Ovary (tissue), 10 donors: ENCODE results near the gene EFNB3. TPM values are rescaled to one million over a fixed set of nuclear protein-coding genes. Genes with fewer than 3 reads are reported as not detected.

Source experiments
- DNase-seq, 5 donors: peaks; one replicate each; pipeline ENCODE4 v3.0.0-alpha.2; 2019 to 2020
- H3K27ac ChIP-seq, 2 donors: fragments of 200-600 bp; one replicate each; pipeline versions ENCODE4 v1.5.1 to v1.8.0; 2019 to 2022
- H3K27me3 ChIP-seq: fragments of 200-600 bp; one replicate; pipeline ENCODE4 v1.8.0; 2022
- H3K36me3 ChIP-seq: fragments of 200-600 bp; sonication (generic); one replicate; pipeline ENCODE4 v1.5.1; 2019
- H3K4me1 ChIP-seq: one replicate; pipeline ENCODE4 v1.8.1; 2013; ENCODE audit warnings: mild to moderate bottlenecking, moderate library complexity; ENCODE audit not compliant: insufficient read depth
- H3K4me3 ChIP-seq: fragments of 200-600 bp; sonication (generic); one replicate; pipeline ENCODE4 v1.5.1; 2017
- H3K9me3 ChIP-seq, 2 donors: fragments of 200-600 bp in 1 of 2; sonication (generic) in 1 of 2; one replicate each; pipeline versions ENCODE4 v1.5.1 to v1.8.1; 2013 to 2019; ENCODE audit warnings: mild to moderate bottlenecking in 1 of 2, moderate library complexity in 1 of 2
- EP300 ChIP-seq: sonication (generic); formaldehyde crosslinking; IDR thresholded peaks from one replicate; pipeline ENCODE4 v1.6.1; 2017; ENCODE audit warnings: antibody characterized with exemption
- POLR2A ChIP-seq: fragments of 450-650 bp; IDR thresholded peaks from one replicate; pipeline ENCODE4 v1.6.1; 2017; ENCODE audit warnings: antibody characterized with exemption, mild to moderate bottlenecking, moderate library complexity
- WGBS, 3 donors: extraction: QIAGEN DNeasy Blood & Tissue Kit in 1 of 3; methylation state at CpG; one replicate each; pipeline versions ENCODE4 v1.1.5 to v1.1.7; 2013 to 2017; 5-methylcytosine and 5-hydroxymethylcytosine counted together
- intact Hi-C, 4 donors: fragments of 100-400 bp; cut with DNase I; formaldehyde crosslinking; loops; one replicate each; pipeline versions ENCODE4 v1.11.0 to v1.15.1; 2022 to 2023
- long read RNA-seq, 3 donors: library from polyadenylated mRNA in 2 of 3; unstranded in 2 of 3; transcript quantifications; one replicate each; pipeline ENCODE4 v2.0.0 and lab custom pipeline, GENCODE V29; 2021 to 2026
- polyA plus RNA-seq, 2 donors: library from polyadenylated mRNA; stranded (reverse); fragments of 200-250 nt in 1 of 2; fragments of 350-450 nt in 1 of 2; fragmentation: Illumina TruSeq in 1 of 2; extraction: RNeasy Lipid Tissue Mini Kit (QIAGEN cat#74804) in 1 of 2; gene quantifications; one replicate each; pipeline ENCODE4 v1.2.3, GENCODE V29; 2013 to 2014
- total RNA-seq, 7 donors: library from RNA; depleted of rRNA in 2 of 7; stranded (reverse); fragments of >200 nt in 2 of 7; fragmentation: NEBNext Ultra II Directional in 3 of 7; extraction: Animal tissue kit (Norgen Biotek cat#: 25700) in 3 of 7; gene quantifications; one replicate each; pipeline versions ENCODE4 v1.1.0 to v1.2.4, GENCODE V29; 2016 to 2023
- TF ChIP-seq, protein P1 (sequence below), 3 donors: fragments of 450-650 bp in 2 of 3; fragments of 200-600 bp in 1 of 3; IDR thresholded peaks; one replicate each; pipeline versions ENCODE4 v1.5.1 to v1.8.0; 2016 to 2022; ENCODE audit warnings: antibody characterized with exemption in 3 of 3, mild to moderate bottlenecking in 1 of 3
- donor health status: DM: no; HTN: no; CAD: no; lungs with moderate emphysema.
- donor health status: DM: no; HTN: no; CAD: no.
- donor health status: Bipolar disorder and iron deficiency.
- donor health status: DM: yes; HTN: yes; CAD: no.
- donor health status: DM: no; HTN: no; CAD: no.
- donor health status: DM: yes; HTN: yes; CAD: no.

EFNB3 gene
- total RNA-seq: 10 to 100 TPM in 1 of 7 donors, 1 to 10 TPM in 6; 1.6 to 11.7 (median 3.3) TPM
- 1 to 10 TPM; 5.1 to 5.9 TPM for polyA plus RNA-seq
- long read RNA-seq, donor 1, partial matches to known transcripts: 2 of 2 reads
- long read RNA-seq, donor 1, other reads (novel, unspliced or antisense): 0 of 2 reads
- long read RNA-seq, donor 2, transcript EFNB3-201 (5 exons, 3,222 nt): major isoform, 6 of 6 reads
- long read RNA-seq, donor 2, partial matches to known transcripts: 0 of 6 reads
- long read RNA-seq, donor 2, other reads (novel, unspliced or antisense): 0 of 6 reads
- long read RNA-seq, donor 3, partial matches to known transcripts: 3 of 7 reads
- long read RNA-seq, donor 3, other reads (novel, unspliced or antisense): 0 of 7 reads

- Histone ChIP-seq H3K27ac (no peak within 1 kb of the TSS), H3K27me3 (no peaks in the 10 kb centered on the region)
- WGBS, 3 donors: 0 to 1% (median 0%) methylated on average over 26 to 45 of the region's 45 CpGs
These were observed at the start of gene EFNB3 for GRCh38 chr17:7704601-7705268. TSS of gene EFNB3 (plus strand) at chr17:7705202. CDS start at chr17:7705599, 397 bp downstream.

DNA sequence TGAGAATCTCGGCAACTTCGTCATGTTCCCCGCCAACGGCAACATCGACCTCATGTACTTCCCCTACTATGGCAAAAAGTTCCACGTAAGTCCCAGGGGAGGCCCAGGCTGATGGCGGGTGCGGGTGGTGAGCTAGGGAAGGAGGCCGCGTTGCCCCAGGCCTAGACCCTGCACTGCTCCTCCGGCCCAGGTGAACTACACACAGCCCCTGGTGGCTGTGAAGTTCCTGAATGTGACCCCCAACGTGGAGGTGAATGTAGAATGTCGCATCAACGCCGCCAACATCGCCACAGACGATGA is 49.5 kb upstream of the EFNB3 start:
- no peaks in the 10 kb centered on the region for H3K36me3 ChIP-seq
- WGBS, 3 donors: 89 to 91% (median 90%) methylated on average over 17 of the region's 17 CpGs
- intact Hi-C loops: no loop called here
- H3K27ac ChIP-seq: no peak overlapping the region
- DNase-seq: peak in 1 of 5 donors; percentile 31
- H3K9me3 ChIP-seq: no peaks in the 10 kb centered on the region
- no peaks in the 10 kb centered on the region for H3K27me3 ChIP-seq
- TF ChIP-seq POLR2A (no peak), EP300 (no peak)
- TF ChIP-seq, protein P1, sequence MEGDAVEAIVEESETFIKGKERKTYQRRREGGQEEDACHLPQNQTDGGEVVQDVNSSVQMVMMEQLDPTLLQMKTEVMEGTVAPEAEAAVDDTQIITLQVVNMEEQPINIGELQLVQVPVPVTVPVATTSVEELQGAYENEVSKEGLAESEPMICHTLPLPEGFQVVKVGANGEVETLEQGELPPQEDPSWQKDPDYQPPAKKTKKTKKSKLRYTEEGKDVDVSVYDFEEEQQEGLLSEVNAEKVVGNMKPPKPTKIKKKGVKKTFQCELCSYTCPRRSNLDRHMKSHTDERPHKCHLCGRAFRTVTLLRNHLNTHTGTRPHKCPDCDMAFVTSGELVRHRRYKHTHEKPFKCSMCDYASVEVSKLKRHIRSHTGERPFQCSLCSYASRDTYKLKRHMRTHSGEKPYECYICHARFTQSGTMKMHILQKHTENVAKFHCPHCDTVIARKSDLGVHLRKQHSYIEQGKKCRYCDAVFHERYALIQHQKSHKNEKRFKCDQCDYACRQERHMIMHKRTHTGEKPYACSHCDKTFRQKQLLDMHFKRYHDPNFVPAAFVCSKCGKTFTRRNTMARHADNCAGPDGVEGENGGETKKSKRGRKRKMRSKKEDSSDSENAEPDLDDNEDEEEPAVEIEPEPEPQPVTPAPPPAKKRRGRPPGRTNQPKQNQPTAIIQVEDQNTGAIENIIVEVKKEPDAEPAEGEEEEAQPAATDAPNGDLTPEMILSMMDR (IDR thresholded peaks at IDR 0.05): no peak
- H3K4me3 ChIP-seq: no peak overlapping the region
- peaks cover 4% of the 10 kb centered on the region for H3K4me1 ChIP-seq

More at GRCh38 chr17:7704601-7705268, at the start of gene EFNB3:
- TF ChIP-seq POLR2A: no peak
- TF ChIP-seq, protein P1 (IDR thresholded peaks at IDR 0.05): no peak
- no peak for TF ChIP-seq EP300
- DNase-seq: peak in 2 of 5 donors; percentile 57 to 59
- Histone ChIP-seq H3K4me3 (peak within 1 kb of the TSS; percentile 38), H3K36me3 (no peaks in the 10 kb centered on the region), H3K4me1 (peaks cover 7% of the 10 kb centered on the region), H3K9me3 (no peaks in the 10 kb centered on the region)
- intact Hi-C loops: no loop called here

- H3K4me3 ChIP-seq: no peak overlapping the region
- TF ChIP-seq, protein P1 (IDR thresholded peaks at IDR 0.05): no peak
- TF ChIP-seq POLR2A (no peak), EP300 (no peak)
- 13 to 17% (median 14%) methylated on average over 10 of the region's 10 CpGs for WGBS, 3 donors
- no peaks in the 10 kb centered on the region for H3K36me3 ChIP-seq
- peak; percentile 73 to 87 (median 79) for DNase-seq
- intact Hi-C loops: no loop called here
- H3K9me3 ChIP-seq: no peaks in the 10 kb centered on the region
- no peaks in the 10 kb centered on the region for H3K27me3 ChIP-seq
- peak overlapping the region in 1 of 2 donors; percentile 1 for H3K27ac ChIP-seq
- peaks cover 4% of the 10 kb centered on the region for H3K4me1 ChIP-seq
These were observed 47.9 kb upstream of the EFNB3 start for GRCh38 chr17:7656958-7657609.

GRCh38 chr17:7667656-7668406 is 37.2 kb upstream of the EFNB3 start:
- no peak overlapping the region for H3K4me3 ChIP-seq
- no peak overlapping the region for H3K27ac ChIP-seq
- no peak for DNase-seq
- no peaks in the 10 kb centered on the region for H3K27me3 ChIP-seq
- no peaks in the 10 kb centered on the region for H3K4me1 ChIP-seq
- TF ChIP-seq, protein P1 (IDR thresholded peaks at IDR 0.05): no peak
- no peak for TF ChIP-seq EP300
- TF ChIP-seq POLR2A: no peak
- intact Hi-C loops: no loop called here
- WGBS, 3 donors: 42 to 57% (median 56%) methylated on average over 10 of the region's 10 CpGs
- no peaks in the 10 kb centered on the region for H3K9me3 ChIP-seq
- no peaks in the 10 kb centered on the region for H3K36me3 ChIP-seq
